GM19043 (cell line): ENCODE measurements around the gene TSNAX.
A peak's percentile ranks its signal among the peaks of the same experiment; 100 is the strongest.

Source experiments
- ATAC-seq: cut with Tn5 transposase; IDR thresholded peaks from one replicate; pipeline ENCODE4 v1.9.1; 2021; ENCODE audit warnings: low read depth; ENCODE audit not compliant: unreplicated experiment

Gene TSNAX

GRCh38 chr1:231597971-231598370, 69.5 kb downstream of the TSNAX start:
- no peak for ATAC-seq

- ATAC-seq, result no peak
Measured at GRCh38 chr1:231600458-231600976, 72.0 kb downstream of the TSNAX start.

- ATAC-seq, result no peak
Measured at GRCh38 chr1:231601824-231602672, 73.6 kb downstream of the TSNAX start.

- ATAC-seq, result no peak
Measured at GRCh38 chr1:231602673-231602984, 74.2 kb downstream of the TSNAX start.

GRCh38 chr1:231603598-231604275, 75.3 kb downstream of the TSNAX start:
- peak; percentile 74 for ATAC-seq

- ATAC-seq, result no peak
Measured at GRCh38 chr1:231604276-231604621, 75.8 kb downstream of the TSNAX start.

GRCh38 chr1:231605149-231606100, 77.0 kb downstream of the TSNAX start:
- no peak for ATAC-seq

GRCh38 chr1:231606712-231607111, 78.2 kb downstream of the TSNAX start:
- ATAC-seq, result no peak

GRCh38 chr1:231610388-231610787, 81.9 kb downstream of the TSNAX start:
- ATAC-seq, result no peak

- no peak for ATAC-seq
Measured at GRCh38 chr1:231611111-231611510, 82.6 kb downstream of the TSNAX start.

- no peak for ATAC-seq
Measured at GRCh38 chr1:231611851-231612250, 83.4 kb downstream of the TSNAX start.

- peak; percentile 98 for ATAC-seq
Measured at GRCh38 chr1:231612393-231613089, 84.1 kb downstream of the TSNAX start.

- ATAC-seq, result no peak
Measured at GRCh38 chr1:231613419-231614349, 85.2 kb downstream of the TSNAX start.
